IMR-90 (cell line): ENCODE measurements around the gene ASRGL1. TPM values are rescaled to one million over a fixed set of nuclear protein-coding genes. Genes with fewer than 3 reads are reported as not detected.
"Not testable (repeated sequence)": the region's sequence is repeated elsewhere in the genome, so short reads cannot be mapped to it uniquely, and the experiment has no call there.

Experiments
- ATAC-seq: fragments of 200-7000 bp; cut with Tn5 transposase; 2 replicates; pipeline ENCODE4 v1.9.1; 2020; ENCODE audit warnings: low read depth, mild to moderate bottlenecking, moderate library complexity
- BruUV-seq: library from RNA; stranded (reverse); fragments of 400-500 nt; replicated peaks from 2 replicates; lab custom pipeline; 2021; lab: Mats Ljungman, UMichigan
- CTCF ChIA-PET: fragments of 300-600 bp; formaldehyde crosslinking; extraction: SDS; loops from one replicate; lab custom pipeline; 2021; ENCODE audit warnings: antibody characterized with exemption; lab: Yijun Ruan, JAX
- POLR2A ChIA-PET: fragments of 300-600 bp; sonication (Branson Sonifier 250); formaldehyde crosslinking; loops from one replicate; lab custom pipeline; 2022; ENCODE audit warnings: antibody characterized with exemption; ENCODE audit not compliant: unreplicated experiment; lab: Charles Lee
- DNase-seq: peaks from one replicate; pipeline ENCODE4 v3.0.0; 2013
- H2AFZ ChIP-seq: replicated peaks from 2 replicates; pipeline ENCODE3; 2013; ENCODE audit warnings: low read length, mild to moderate bottlenecking; ENCODE audit not compliant: poor library complexity
- H2AK5ac ChIP-seq: 2 replicates; pipeline ENCODE4 v1.6.1; 2013; ENCODE audit warnings: low read depth, low read length, inconsistent platforms
- H2AK9ac ChIP-seq: replicated peaks from 2 replicates; pipeline ENCODE3; 2013; ENCODE audit warnings: mild to moderate bottlenecking, low read depth, low read length, moderate library complexity; ENCODE audit not compliant: poor library complexity
- H2BK120ac ChIP-seq: 2 replicates; pipeline ENCODE4 v1.6.1; 2013; ENCODE audit warnings: low read depth, low read length, inconsistent platforms
- H2BK15ac ChIP-seq: 3 replicates; pipeline ENCODE4 v1.6.1; 2013; ENCODE audit warnings: low read depth, low read length, inconsistent platforms
- H2BK20ac ChIP-seq: 2 replicates; pipeline ENCODE4 v1.6.1; 2013; ENCODE audit warnings: low read depth, mild to moderate bottlenecking, inconsistent platforms, low read length, moderate library complexity
- H2BK5ac ChIP-seq: 2 replicates; pipeline ENCODE4 v1.6.1; 2013; ENCODE audit warnings: mild to moderate bottlenecking, low read depth, low read length, inconsistent platforms; ENCODE audit not compliant: poor library complexity, severe bottlenecking
- H3K14ac ChIP-seq: replicated peaks from 2 replicates; pipeline ENCODE4 v1.6.1; 2013; ENCODE audit warnings: low read depth, low read length, inconsistent platforms
- H3K18ac ChIP-seq: 2 replicates; pipeline ENCODE4 v1.6.1; 2013; ENCODE audit warnings: low read depth, low read length, control low read depth
- H3K23ac ChIP-seq: 2 replicates; pipeline ENCODE4 v1.6.1; 2013; ENCODE audit warnings: low read depth, low read length, inconsistent platforms
- H3K27ac ChIP-seq: 2 replicates; pipeline ENCODE4 v1.5.1; 2013; ENCODE audit warnings: mild to moderate bottlenecking, control low read depth, low read length; ENCODE audit not compliant: insufficient read depth
- H3K27me3 ChIP-seq: 2 replicates; pipeline ENCODE4 v1.6.1; 2013; ENCODE audit warnings: low read length; ENCODE audit not compliant: control insufficient read depth, insufficient read depth
- H3K36me3 ChIP-seq: 2 replicates; pipeline ENCODE4 v1.6.1; 2013; ENCODE audit warnings: low read length, mixed read lengths; ENCODE audit not compliant: control insufficient read depth, insufficient read depth
- H3K4ac ChIP-seq: 2 replicates; pipeline ENCODE4 v1.6.1; 2013; ENCODE audit warnings: low read depth, low read length, inconsistent platforms
- H3K4me1 ChIP-seq: 2 replicates; pipeline ENCODE4 v1.6.1; 2013; ENCODE audit warnings: low read length, mixed read lengths; ENCODE audit not compliant: control insufficient read depth, insufficient read depth
- H3K4me2 ChIP-seq: 2 replicates; pipeline ENCODE4 v1.6.1; 2013; ENCODE audit warnings: low read depth, mild to moderate bottlenecking, control low read depth, low read length, moderate library complexity
- H3K4me3 ChIP-seq: 2 replicates; pipeline ENCODE4 v1.5.1; 2013; ENCODE audit warnings: low read depth, mild to moderate bottlenecking, control low read depth, low read length, moderate library complexity; ENCODE audit not compliant: insufficient read depth
- H3K56ac ChIP-seq: 2 replicates; pipeline ENCODE4 v1.6.1; 2013; ENCODE audit warnings: low read length, inconsistent platforms; ENCODE audit not compliant: insufficient read depth; ENCODE audit errors: extremely low read depth
- H3K79me1 ChIP-seq, 2 experiments: 2 replicates each; pipeline ENCODE4 v1.6.1; 2013; ENCODE audit warnings: low read length in 2 of 2, inconsistent platforms in 1 of 2, low read depth in 1 of 2
- H3K9ac ChIP-seq: 2 replicates; pipeline ENCODE4 v1.6.1; 2013; ENCODE audit warnings: low read depth, low read length, control low read depth
- H3K9me1 ChIP-seq: 2 replicates; pipeline ENCODE4 v1.6.1; 2013; ENCODE audit warnings: low read length, inconsistent platforms; ENCODE audit not compliant: insufficient read depth
- H3K9me3 ChIP-seq: 2 replicates; pipeline ENCODE4 v1.6.1; 2013; ENCODE audit warnings: low read length; ENCODE audit not compliant: control insufficient read depth, insufficient read depth
- H4K20me1 ChIP-seq: 2 replicates; pipeline ENCODE4 v1.6.1; 2013; ENCODE audit warnings: low read length, inconsistent platforms; ENCODE audit not compliant: insufficient read depth
- H4K5ac ChIP-seq: 2 replicates; pipeline ENCODE4 v1.6.1; 2013; ENCODE audit warnings: mild to moderate bottlenecking, low read depth, low read length, control low read depth
- H4K8ac ChIP-seq, 2 experiments: 2 replicates each; pipeline ENCODE4 v1.6.1; 2013; ENCODE audit warnings: low read depth in 2 of 2, low read length in 2 of 2, control low read depth in 1 of 2, inconsistent platforms in 1 of 2
- H4K91ac ChIP-seq: 2 replicates; pipeline ENCODE4 v1.6.1; 2013; ENCODE audit warnings: low read depth, low read length, inconsistent platforms; ENCODE audit not compliant: insufficient read depth
- RAD21 ChIP-seq: IDR thresholded peaks from 2 replicates; pipeline ENCODE4 v1.6.1; 2012; ENCODE audit warnings: low read length, improper control_type of control experiment
- SMC3 ChIP-seq: fragments of 150-350 bp; IDR thresholded peaks from 2 replicates; pipeline ENCODE4 v1.6.1; 2016; ENCODE audit warnings: low read depth, mild to moderate bottlenecking, antibody characterized with exemption, low read length, moderate library complexity
- WGBS, 2 experiments: methylation state at CpG; one replicate each; pipeline versions ENCODE4 v1.1.5 to v1.1.7; 2013; ENCODE audit warnings: missing lambda C conversion rate in 2 of 2; ENCODE audit not compliant: insufficient read length in 1 of 2; ENCODE audit errors: extremely low coverage in 2 of 2; 5-methylcytosine and 5-hydroxymethylcytosine counted together
- dilution Hi-C: fragments of 300-500 bp; cut with HindIII; formaldehyde crosslinking; loops from one replicate; pipeline ENCODE4 v1.14.3; 2018; ENCODE audit warnings: low sequenced_read_pairs; ENCODE audit not compliant: unreplicated experiment
- in situ Hi-C: fragments of 300-500 bp; cut with MboI; formaldehyde crosslinking; loops from 3 replicates; pipeline ENCODE4 v1.14.3; 2019; ENCODE audit warnings: low sequenced_read_pairs, inconsistent platforms, mixed read lengths
- intact Hi-C: fragments of 100-400 bp; cut with micrococcal nuclease; formaldehyde crosslinking; loops from 2 replicates; pipeline ENCODE4 v1.10.0; 2022
- polyA plus RNA-seq, 3 experiments: library from polyadenylated mRNA; depleted of rRNA; stranded (reverse); fragments of >200 nt; gene quantifications; 2 replicates each; pipeline ENCODE4 v1.2.3, GENCODE V29; 2012; ENCODE audit warnings: low replicate concordance in 1 of 3
- total RNA-seq: library from RNA; depleted of rRNA; stranded (reverse); fragments of >200 nt; gene quantifications from 2 replicates; pipeline ENCODE4 v1.2.3, GENCODE V29; 2012
- TF ChIP-seq, protein P1 (sequence below): conservative IDR thresholded peaks from 2 replicates; pipeline ENCODE4 v1.5.1; 2012; ENCODE audit warnings: mild to moderate bottlenecking, low read depth, low read length, improper control_type of control experiment

ASRGL1 gene
- total and polyA plus RNA-seq, 2 of the 4 experiments (the other 2 are of a cell fraction): 0.72 TPM; not detected in 1

DNA sequence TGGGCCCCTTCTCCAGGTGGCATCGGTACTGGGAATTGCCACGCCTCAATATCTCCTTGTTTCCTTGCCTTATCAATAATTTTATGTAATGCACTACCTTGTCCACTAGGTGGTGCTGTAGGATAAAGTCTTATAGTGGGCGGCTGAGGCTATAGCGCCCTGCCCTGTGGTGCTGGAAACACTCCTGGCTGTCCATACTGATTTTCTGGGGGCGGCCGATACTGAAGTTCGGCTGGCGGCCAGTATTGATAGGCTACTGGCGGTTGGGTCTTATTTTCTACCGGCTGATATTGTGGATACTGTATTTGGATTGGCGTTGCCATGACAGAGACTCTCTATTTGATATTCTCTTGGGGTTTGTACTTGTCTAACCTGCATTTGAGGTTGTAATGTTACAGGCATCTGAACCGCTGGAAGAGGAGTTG lies 43.6 kb downstream of the ASRGL1 start:
- H2BK15ac ChIP-seq, H4K8ac ChIP-seq, H3K9me3 ChIP-seq, H2BK5ac ChIP-seq, H3K4ac ChIP-seq, H3K18ac ChIP-seq, H2AK9ac ChIP-seq, H3K4me1 ChIP-seq, H3K36me3 ChIP-seq, H3K79me1 ChIP-seq, CTCF ChIA-PET, BruUV-seq, H2BK20ac ChIP-seq, H3K9me1 ChIP-seq, H3K23ac ChIP-seq, H4K5ac ChIP-seq, H3K27ac ChIP-seq, POLR2A ChIA-PET, H2AFZ ChIP-seq, H2BK120ac ChIP-seq, H3K14ac ChIP-seq, H3K27me3 ChIP-seq, H3K4me2 ChIP-seq, H3K4me3 ChIP-seq, dilution Hi-C loops, H3K56ac ChIP-seq, H4K20me1 ChIP-seq, H3K9ac ChIP-seq, H2AK5ac ChIP-seq, H4K91ac ChIP-seq: not testable (repeated sequence)
- intact Hi-C loops (loop anchor here (1.0 kb wide), 1 partner anchor 313 kb away; no protein-coding TSS in a partner anchor), in situ Hi-C loops (loop anchor here (25.0 kb wide), 1 partner anchor 481 kb away; no protein-coding TSS in a partner anchor)
- WGBS, 2 experiments: 20% methylated on average over 1 of the region's 12 CpGs; no CpG with 5 or more reads in 1 of the 2 experiments
- ATAC-seq (peak; percentile 99), DNase-seq (peak; percentile 67)
- TF ChIP-seq RAD21 (peak; percentile 82), SMC3 (peak; percentile 56)
- TF ChIP-seq, protein P1, sequence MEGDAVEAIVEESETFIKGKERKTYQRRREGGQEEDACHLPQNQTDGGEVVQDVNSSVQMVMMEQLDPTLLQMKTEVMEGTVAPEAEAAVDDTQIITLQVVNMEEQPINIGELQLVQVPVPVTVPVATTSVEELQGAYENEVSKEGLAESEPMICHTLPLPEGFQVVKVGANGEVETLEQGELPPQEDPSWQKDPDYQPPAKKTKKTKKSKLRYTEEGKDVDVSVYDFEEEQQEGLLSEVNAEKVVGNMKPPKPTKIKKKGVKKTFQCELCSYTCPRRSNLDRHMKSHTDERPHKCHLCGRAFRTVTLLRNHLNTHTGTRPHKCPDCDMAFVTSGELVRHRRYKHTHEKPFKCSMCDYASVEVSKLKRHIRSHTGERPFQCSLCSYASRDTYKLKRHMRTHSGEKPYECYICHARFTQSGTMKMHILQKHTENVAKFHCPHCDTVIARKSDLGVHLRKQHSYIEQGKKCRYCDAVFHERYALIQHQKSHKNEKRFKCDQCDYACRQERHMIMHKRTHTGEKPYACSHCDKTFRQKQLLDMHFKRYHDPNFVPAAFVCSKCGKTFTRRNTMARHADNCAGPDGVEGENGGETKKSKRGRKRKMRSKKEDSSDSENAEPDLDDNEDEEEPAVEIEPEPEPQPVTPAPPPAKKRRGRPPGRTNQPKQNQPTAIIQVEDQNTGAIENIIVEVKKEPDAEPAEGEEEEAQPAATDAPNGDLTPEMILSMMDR: peak; percentile 78
